ENCODE data around the gene TANC1. TPM values are rescaled to one million over a fixed set of nuclear protein-coding genes. Genes with fewer than 3 reads are reported as not detected.

TANC1 gene
- total RNA-seq = 13.1 and 13.8 TPM in 2 replicates

GRCh38 chr2:158968396-158969161 lies at the start of gene TANC1:
Gene TANC1, plus strand, starts transcription at chr2:158968640. Its CDS starts 97,271 bp downstream, at chr2:159065911.

Other genes starting within 250 kb of the TANC1 start
- not detected in 2 replicates for gene DAPL1, start 173.3 kb upstream of the TANC1 start, total RNA-seq

Measured in bronchus fibroblast of lung (primary cell).